Measurements from ENCODE around the gene SMU1.
A peak's percentile ranks its signal among the peaks of the same experiment; 100 is the strongest.

Gene SMU1

GRCh38 chr9:33117796-33118195, 41.3 kb upstream of the SMU1 start:
- DNase-seq (ENCODE audit: low read depth), result no peak
- no peak overlapping the region for H3K4me3 ChIP-seq (ENCODE audit: low read length)
- TF ChIP-seq, protein P1, sequence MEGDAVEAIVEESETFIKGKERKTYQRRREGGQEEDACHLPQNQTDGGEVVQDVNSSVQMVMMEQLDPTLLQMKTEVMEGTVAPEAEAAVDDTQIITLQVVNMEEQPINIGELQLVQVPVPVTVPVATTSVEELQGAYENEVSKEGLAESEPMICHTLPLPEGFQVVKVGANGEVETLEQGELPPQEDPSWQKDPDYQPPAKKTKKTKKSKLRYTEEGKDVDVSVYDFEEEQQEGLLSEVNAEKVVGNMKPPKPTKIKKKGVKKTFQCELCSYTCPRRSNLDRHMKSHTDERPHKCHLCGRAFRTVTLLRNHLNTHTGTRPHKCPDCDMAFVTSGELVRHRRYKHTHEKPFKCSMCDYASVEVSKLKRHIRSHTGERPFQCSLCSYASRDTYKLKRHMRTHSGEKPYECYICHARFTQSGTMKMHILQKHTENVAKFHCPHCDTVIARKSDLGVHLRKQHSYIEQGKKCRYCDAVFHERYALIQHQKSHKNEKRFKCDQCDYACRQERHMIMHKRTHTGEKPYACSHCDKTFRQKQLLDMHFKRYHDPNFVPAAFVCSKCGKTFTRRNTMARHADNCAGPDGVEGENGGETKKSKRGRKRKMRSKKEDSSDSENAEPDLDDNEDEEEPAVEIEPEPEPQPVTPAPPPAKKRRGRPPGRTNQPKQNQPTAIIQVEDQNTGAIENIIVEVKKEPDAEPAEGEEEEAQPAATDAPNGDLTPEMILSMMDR (conservative IDR thresholded peaks at IDR 0.05; ENCODE audit: low read length), result no peak

DNA sequence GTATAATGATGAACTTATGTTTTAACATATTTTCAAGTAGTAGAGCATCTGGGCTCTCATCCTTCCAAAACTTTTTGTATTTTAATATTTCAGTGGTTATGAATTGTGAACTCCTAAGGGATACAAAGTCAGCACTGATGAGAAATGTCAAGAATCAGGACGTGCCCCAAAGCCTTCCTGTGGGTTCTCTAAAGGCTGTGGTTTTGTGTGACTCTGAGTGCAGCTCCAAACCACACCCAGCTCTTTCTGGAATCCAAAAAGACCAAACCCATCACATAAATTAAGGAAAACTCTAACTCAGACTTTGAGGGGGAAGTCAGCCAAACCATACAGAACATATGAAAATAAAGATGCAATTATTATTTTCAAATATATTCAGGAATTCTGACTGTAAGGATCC, 40.8 kb upstream of the SMU1 start:
- TF ChIP-seq, protein P1 (conservative IDR thresholded peaks at IDR 0.05; ENCODE audit: low read length), result no peak
- H3K4me3 ChIP-seq (ENCODE audit: low read length), result no peak overlapping the region
- DNase-seq (ENCODE audit: low read depth), result peak; percentile 88

GRCh38 chr9:33116860-33117259, 40.4 kb upstream of the SMU1 start:
- peak; percentile 76 for DNase-seq (ENCODE audit: low read depth)
- H3K4me3 ChIP-seq (ENCODE audit: low read length), result no peak overlapping the region
- TF ChIP-seq, protein P1 (conservative IDR thresholded peaks at IDR 0.05; ENCODE audit: low read length), result no peak

GRCh38 chr9:33114746-33115145, 38.3 kb upstream of the SMU1 start:
- DNase-seq (ENCODE audit: low read depth), result no peak
- TF ChIP-seq, protein P1 (conservative IDR thresholded peaks at IDR 0.05; ENCODE audit: low read length), result no peak
- no peak overlapping the region for H3K4me3 ChIP-seq (ENCODE audit: low read length)

- H3K4me3 ChIP-seq (ENCODE audit: low read length), result no peak overlapping the region
- no peak for DNase-seq (ENCODE audit: low read depth)
- TF ChIP-seq, protein P1 (conservative IDR thresholded peaks at IDR 0.05; ENCODE audit: low read length), result no peak
These were observed 37.5 kb upstream of the SMU1 start for GRCh38 chr9:33113799-33114547.

GRCh38 chr9:33112094-33112493, 35.6 kb upstream of the SMU1 start:
- TF ChIP-seq, protein P1 (conservative IDR thresholded peaks at IDR 0.05; ENCODE audit: low read length), result no peak
- no peak for DNase-seq (ENCODE audit: low read depth)
- no peak overlapping the region for H3K4me3 ChIP-seq (ENCODE audit: low read length)

GRCh38 chr9:33111631-33112030, 35.2 kb upstream of the SMU1 start:
- H3K4me3 ChIP-seq (ENCODE audit: low read length), result no peak overlapping the region
- no peak for DNase-seq (ENCODE audit: low read depth)
- TF ChIP-seq, protein P1 (conservative IDR thresholded peaks at IDR 0.05; ENCODE audit: low read length), result no peak

All from AG10803 (cell line).